HFF-Myc (cell line): ENCODE measurements around the gene ARL3.
"Not testable (repeated sequence)": the region's sequence is repeated elsewhere in the genome, so short reads cannot be mapped to it uniquely, and the experiment has no call there.

Experiments used
- DNase-seq: peaks from one replicate; pipeline ENCODE4 v3.0.0-alpha.2; 2011; ENCODE audit warnings: low read depth; ENCODE audit errors: extremely low read depth
- H3K4me3 ChIP-seq: replicated peaks from 2 replicates; pipeline ENCODE4 v1.5.1; 2011; ENCODE audit warnings: low read depth, mild to moderate bottlenecking, control low read depth, low read length
- TF ChIP-seq, protein P1 (sequence below): IDR thresholded peaks from 2 replicates; pipeline ENCODE4 v1.5.1; 2012; ENCODE audit warnings: mild to moderate bottlenecking, low read depth, low read length, control low read depth; ENCODE audit errors: missing control alignments

Gene ARL3, protein sequence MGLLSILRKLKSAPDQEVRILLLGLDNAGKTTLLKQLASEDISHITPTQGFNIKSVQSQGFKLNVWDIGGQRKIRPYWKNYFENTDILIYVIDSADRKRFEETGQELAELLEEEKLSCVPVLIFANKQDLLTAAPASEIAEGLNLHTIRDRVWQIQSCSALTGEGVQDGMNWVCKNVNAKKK

DNA sequence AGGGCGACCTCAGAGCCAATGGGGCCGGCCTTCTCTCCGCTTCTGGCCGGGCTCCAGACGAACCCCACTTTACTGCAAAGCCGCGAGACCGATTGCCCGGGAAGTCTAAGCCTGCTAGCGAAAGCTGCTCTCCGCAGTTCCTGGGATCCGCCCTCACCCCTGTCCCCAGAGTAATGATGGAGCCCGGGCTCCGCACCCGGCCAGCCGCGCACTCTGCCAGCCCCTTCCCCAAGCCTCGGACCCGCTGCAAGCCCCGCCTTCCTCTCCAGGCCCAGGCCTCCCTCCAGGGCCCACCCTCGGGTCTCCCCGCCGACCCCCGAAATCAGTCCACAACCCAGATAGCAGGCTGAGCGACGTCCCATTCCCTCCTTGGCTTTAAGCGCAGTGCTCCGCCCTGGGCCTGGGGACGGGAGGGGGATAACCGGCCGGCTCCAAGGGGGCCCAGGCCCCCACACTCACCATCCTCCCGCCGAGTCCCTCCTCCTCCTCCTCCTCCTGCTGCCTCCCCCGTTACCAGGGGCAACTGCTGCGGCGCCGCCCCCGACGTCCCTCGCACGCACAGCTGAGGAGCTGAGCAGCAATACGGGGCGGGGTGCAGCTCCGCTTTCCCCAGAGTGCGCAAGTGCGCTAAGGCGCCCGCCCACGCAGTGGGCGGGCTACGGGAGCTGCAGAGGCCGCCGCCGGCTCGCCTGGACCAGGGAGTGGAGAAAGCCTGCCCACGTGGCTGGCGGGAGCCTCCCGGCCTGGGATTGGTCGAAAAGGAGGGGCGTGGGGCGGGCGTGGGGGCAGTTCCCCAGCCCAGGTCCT is at the start of gene ARL3:
TSS of gene ARL3 (minus strand) at position 584 of the 807 bp plus-strand sequence. CDS start at position 462, 122 bp downstream.
- peak; percentile 83 for DNase-seq
- TF ChIP-seq, protein P1, sequence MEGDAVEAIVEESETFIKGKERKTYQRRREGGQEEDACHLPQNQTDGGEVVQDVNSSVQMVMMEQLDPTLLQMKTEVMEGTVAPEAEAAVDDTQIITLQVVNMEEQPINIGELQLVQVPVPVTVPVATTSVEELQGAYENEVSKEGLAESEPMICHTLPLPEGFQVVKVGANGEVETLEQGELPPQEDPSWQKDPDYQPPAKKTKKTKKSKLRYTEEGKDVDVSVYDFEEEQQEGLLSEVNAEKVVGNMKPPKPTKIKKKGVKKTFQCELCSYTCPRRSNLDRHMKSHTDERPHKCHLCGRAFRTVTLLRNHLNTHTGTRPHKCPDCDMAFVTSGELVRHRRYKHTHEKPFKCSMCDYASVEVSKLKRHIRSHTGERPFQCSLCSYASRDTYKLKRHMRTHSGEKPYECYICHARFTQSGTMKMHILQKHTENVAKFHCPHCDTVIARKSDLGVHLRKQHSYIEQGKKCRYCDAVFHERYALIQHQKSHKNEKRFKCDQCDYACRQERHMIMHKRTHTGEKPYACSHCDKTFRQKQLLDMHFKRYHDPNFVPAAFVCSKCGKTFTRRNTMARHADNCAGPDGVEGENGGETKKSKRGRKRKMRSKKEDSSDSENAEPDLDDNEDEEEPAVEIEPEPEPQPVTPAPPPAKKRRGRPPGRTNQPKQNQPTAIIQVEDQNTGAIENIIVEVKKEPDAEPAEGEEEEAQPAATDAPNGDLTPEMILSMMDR: peak; percentile 20
- H3K4me3 ChIP-seq: peak within 1 kb of the TSS; percentile 92

DNA sequence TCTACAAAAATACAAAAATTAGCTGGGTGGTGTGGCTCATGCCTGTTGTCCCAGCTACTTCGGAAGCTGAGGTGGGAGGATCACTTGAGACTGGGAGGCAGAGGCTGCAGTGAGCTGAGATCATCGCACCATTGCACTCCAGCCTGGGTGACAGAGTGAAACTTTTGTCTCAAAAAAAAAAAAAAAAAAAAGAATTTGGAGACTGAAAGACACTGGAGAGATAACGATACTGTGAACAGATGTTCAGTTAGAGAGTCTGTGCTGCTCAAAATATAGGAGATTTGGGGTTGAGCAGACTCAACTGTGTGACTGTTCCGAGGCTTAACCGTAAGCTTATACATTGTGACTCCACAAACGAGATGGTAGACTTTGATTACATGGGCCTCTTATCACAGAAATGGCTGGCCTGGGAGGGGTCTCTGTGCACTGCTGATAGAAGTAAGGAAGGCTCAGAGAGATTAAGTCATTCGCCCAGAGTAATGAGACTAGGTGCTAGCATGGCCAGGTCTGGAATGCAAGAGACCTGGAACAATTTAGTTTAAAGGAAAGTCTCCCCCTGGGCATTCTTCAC is 48.9 kb upstream of the ARL3 start:
- no peak overlapping the region for H3K4me3 ChIP-seq
- no peak for DNase-seq
- TF ChIP-seq, protein P1: no peak

DNA sequence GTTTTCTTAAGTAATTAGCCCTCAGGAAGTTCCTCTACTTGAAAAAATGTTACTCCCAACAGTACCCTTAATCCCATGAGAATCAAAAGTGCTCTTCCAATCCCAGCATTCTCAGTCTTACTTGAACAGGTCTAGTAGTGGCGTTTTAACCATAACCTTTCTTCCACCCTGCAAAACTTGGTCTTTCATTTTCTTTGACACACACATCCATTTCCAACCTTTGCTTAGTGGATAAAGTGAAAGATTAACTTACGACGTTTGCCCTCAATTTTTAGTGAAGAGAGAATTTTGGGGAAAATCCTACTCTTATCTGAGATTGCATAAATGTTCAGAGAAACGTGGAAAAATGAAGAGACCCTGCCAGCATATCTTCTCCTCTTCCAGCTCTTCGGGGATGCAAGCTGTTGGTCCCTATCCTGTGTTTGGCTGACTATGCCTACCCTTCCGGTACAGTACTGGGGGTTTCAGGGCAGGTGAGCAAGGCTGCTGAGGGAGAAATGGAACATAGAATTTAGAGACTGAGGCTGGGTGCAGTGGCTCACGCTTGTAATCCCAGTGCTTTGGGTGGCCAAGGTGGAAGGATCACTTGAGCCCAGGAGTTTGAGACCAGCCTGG is 48.3 kb upstream of the ARL3 start:
- no peak for DNase-seq
- no peak overlapping the region for H3K4me3 ChIP-seq
- TF ChIP-seq, protein P1: no peak

DNA sequence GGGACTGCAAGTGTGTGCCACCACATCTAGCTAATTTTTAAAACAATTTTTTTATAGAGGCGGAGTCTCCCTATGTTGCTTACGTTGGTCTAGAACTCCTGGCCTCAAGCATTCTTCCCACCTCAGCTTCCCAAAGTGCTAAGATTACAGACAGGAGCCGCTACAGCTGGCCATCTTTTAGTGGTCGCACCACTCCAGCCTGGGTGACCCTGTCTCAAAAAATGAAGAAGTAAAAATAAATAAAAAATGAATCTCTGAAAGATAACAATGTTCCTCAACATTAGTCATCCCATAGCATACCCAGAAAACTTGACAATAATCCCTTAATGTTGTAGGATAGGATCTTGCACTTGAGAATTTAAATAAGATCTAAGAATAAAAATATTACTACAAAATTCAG is 47.8 kb upstream of the ARL3 start:
- no peak for DNase-seq
- no peak overlapping the region for H3K4me3 ChIP-seq
- TF ChIP-seq, protein P1: no peak

DNA sequence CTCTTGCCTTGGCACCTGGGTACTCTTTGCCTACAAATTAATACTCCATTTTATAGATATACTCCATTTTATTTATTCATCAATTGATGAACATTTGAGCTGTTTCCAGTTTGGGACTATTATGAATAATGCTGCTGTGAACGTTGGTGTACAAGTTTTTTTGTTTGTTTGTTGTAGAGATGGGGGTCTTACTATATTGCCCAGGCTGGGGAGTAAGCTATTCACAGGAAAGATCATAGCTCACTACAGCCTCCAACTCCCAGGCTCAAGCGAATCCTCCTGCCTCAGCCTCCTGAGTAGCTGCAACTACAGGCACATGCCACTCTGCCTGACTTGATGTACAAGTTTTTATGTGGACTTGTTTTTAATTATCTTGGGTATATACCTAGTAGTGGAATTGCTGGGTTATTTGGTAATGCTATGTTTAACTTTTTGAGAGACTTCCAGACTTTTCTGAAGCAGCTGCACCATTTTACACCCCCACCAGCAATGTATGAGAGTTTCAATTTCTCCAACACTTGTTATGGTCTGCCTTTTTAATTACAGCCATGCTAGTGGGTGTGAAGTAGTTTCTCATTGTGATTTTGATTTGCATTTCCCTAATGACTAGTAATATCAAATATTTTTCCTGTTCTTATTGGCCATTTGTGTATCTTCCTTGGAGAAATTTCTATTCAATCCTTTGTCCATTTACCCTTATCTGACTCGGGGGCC is 45.5 kb upstream of the ARL3 start:
- DNase-seq: no peak
- TF ChIP-seq, protein P1: no peak
- no peak overlapping the region for H3K4me3 ChIP-seq

DNA sequence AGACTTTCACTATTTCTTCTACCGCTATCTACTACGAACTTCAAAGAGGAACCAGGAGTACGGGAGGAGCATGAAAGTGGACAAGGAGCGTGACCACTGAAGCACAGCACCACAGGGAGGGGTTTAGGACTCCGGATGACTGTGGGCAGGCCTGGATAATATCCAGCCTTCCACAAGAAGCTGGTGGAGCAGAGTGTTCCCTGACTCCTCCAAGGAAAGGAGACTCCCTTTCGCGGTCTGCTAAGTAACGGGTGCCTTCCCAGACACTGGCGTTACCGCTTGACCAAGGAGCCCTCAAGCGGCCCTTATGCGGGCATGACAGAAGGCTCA is 44.7 kb upstream of the ARL3 start:
- not testable (repeated sequence) for H3K4me3 ChIP-seq, DNase-seq
